Activated CD8-positive, alpha-beta memory T cell treated with anti-CD3 and anti-CD28 coated beads, Interleukin-2, amount 50 U/mL, for 24 hours (primary cell): Measurements from ENCODE around the gene FAM110D.

Experiments used
- DNase-seq: peaks from one replicate; pipeline ENCODE4 v3.0.0-alpha.2; 2020; ENCODE audit errors: extremely low read depth

The FAM110D gene

DNA sequence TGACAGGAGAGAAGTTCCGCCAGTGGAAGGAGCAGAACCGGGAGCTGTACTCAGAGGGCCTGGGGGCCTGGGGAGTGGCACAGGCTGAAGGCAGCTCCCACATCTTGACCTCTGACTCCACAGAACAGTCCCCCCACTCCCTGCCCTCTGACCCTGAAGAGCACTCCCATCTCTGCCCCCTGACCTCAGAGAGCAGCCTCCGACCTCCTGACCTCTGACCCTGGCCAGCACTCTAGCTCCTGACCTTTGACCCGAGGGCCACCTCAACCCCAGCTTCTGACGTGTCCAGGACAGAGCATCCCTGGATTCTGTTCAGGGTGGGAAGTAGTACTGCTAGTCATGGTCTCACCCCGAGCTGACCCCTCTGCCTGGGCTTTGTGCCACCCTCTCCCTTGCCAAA is 30.5 kb downstream of the FAM110D start:
- no peak for DNase-seq

- no peak for DNase-seq
Observed at GRCh38 chr1:26189751-26190275, 30.9 kb downstream of the FAM110D start.

- no peak for DNase-seq
Observed at GRCh38 chr1:26190373-26190987, 31.6 kb downstream of the FAM110D start, which contains the start of gene CATSPER4. CATSPER4 (plus strand) TSS chr1:26190602; CDS start chr1:26190628, 26 bp downstream.

GRCh38 chr1:26191739-26192138 is 32.9 kb downstream of the FAM110D start:
- no peak for DNase-seq

DNA sequence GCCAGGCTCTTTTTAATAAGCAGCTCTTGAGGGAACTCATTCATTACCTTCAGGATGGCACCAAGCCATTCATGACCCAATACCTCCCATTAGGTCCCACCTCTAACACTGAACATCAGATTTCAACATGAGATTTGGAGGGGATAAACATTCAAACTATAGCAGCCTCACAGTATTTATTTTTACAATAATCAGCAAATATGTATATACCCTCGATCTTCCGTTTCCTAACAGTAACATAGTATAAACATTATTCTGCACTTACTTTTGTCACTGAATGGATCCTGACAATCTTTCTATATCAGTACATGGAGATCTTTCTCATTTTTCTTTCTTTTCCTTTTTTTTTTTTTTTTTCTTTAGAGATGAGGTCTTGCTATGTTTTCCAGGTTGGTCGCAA is 36.9 kb downstream of the FAM110D start:
- DNase-seq: no peak

DNA sequence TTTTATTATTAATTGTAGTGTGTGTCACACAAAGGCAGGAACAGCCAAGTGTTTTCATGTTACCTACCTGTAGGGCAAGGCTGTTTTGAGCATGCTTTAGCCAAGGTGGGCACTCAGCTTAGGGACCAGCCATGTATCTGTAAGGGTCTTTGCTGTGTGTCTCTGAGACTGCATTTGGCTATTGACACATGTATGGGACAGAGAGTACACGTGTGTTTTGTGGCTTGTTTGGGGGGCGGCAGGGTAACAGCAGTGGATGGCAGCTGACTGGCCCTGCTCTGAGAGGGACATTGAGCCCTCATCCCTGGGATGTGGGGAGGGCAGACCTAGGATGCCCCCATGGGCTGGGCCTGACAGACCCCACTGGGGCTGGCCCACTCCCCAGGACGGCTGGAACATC is 38.4 kb downstream of the FAM110D start:
- DNase-seq: no peak

GRCh38 chr1:26197813-26198212 is 38.9 kb downstream of the FAM110D start:
- DNase-seq: no peak

GRCh38 chr1:26200413-26200812 is 41.5 kb downstream of the FAM110D start:
- no peak for DNase-seq

GRCh38 chr1:26203642-26204318 is 44.9 kb downstream of the FAM110D start:
- no peak for DNase-seq

DNA sequence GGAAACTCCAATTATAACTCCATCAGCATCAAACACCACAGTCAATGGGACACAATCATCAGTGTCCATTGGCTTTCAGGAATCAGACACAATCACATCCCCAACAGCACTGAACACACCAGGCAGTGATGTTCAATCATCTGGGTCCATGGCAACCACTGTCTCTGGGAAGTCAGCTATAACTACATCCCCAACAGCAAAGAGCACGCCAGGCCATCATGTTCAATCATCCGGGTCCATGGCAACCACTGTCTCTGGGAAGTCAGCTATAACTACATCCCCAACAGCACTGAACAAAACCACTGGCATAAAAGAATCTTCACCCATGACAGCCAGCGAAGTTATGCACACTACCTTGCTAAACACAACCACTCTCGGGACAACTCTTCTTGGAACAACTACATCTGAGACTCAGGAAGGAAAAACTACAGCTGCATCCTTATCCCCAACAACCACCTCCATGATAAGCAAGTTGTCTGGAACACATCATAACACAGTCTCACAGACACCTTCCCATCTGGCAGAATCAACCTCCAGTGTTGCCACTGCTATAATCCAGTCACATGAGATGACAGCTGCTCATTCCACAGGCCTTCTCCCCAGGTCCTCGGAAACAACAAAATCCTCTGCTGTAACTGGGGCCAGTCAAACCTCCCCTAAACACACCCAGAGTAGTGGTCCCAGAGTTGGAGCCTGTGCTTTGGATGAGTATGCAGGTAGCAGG is 51.4 kb downstream of the FAM110D start:
- DNase-seq: no peak

DNA sequence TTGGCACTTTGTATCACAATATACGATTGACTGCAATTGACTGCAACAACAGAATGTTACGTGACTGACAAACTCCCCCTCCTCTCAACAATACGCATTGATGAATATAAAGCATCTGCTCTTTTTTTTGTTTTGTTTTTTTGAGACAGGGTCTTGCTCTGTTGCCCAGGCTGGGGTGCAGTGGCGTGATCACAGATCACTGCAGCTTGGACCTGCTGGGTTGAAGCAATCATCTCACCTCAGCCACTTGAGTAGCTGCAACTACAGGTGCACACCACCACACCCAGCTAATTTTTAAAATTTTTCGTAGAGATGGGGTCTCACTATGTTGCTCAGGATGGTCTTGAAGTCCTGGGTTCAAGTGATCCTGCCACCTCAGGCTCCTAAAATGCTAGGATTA is 53.8 kb downstream of the FAM110D start:
- DNase-seq: no peak

GRCh38 chr1:26213335-26213905 is 54.5 kb downstream of the FAM110D start:
- DNase-seq: no peak
